ENCODE data around the gene SERBP1.

- TF ChIP-seq CTCF (IDR thresholded peaks at IDR 0.05) (no peak), POLR2AphosphoS5 (IDR thresholded peaks at IDR 0.05) (no peak), EP300 (IDR thresholded peaks at IDR 0.05) (no peak)
Observed at GRCh38 chr1:67459068-67459467, 28.9 kb upstream of the SERBP1 start.

All from upper lobe of left lung (tissue), 4 donors.